Measurements from ENCODE around the gene LSM14B.

DNA sequence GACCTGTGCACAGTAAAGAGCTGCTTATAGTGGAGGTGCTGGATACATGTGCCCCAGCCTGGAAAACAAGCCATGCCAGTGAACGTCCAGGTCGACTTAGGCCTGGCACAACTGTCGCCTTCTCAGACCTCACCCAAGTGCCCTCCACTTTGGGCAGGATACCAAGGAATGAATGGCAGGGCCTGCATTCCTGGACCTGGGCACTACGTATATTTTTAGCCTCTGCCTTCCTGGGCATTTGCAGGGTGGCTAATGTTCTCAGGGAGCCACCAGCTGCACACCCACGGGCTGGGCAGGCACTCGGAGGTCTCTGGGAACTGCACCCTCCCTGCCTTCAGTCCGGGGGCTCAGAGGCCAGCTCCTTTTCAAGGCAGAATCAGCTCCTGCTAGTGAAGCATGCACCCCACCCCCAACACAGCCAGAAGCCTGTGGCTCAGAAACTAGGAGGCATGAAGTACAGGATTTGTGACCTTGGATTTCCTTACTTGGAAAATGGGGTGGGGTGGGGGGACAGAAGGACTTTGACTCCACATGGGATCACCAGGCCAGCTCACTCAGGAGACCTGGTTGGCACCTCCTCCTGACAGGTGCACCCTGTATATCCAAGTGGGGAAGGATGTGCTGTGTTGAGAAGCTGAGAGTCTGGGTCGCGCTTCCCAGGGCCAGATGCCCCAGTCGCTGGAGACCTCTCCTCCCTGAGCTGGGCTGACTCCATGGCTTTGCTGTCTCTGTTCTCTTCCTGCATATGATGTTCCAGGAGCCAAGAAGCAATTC, 2.5 kb upstream of the LSM14B start:
- TF ChIP-seq, protein P1, sequence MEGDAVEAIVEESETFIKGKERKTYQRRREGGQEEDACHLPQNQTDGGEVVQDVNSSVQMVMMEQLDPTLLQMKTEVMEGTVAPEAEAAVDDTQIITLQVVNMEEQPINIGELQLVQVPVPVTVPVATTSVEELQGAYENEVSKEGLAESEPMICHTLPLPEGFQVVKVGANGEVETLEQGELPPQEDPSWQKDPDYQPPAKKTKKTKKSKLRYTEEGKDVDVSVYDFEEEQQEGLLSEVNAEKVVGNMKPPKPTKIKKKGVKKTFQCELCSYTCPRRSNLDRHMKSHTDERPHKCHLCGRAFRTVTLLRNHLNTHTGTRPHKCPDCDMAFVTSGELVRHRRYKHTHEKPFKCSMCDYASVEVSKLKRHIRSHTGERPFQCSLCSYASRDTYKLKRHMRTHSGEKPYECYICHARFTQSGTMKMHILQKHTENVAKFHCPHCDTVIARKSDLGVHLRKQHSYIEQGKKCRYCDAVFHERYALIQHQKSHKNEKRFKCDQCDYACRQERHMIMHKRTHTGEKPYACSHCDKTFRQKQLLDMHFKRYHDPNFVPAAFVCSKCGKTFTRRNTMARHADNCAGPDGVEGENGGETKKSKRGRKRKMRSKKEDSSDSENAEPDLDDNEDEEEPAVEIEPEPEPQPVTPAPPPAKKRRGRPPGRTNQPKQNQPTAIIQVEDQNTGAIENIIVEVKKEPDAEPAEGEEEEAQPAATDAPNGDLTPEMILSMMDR (IDR thresholded peaks at IDR 0.05), result no peak
- TF ChIP-seq POLR2A (IDR thresholded peaks at IDR 0.05), result no peak

Measured in right lobe of liver (tissue), 4 donors.